Activated CD4-positive, alpha-beta memory T cell treated with anti-CD3 and anti-CD28 coated beads for 36 hours (primary cell): ENCODE measurements around the gene GABRG3. TPM values are rescaled to one million over a fixed set of nuclear protein-coding genes. Genes with fewer than 3 reads are reported as not detected.

ENCODE experiments used
- CTCF ChIA-PET: fragments of 350-600 bp; sonication (Branson Sonifier 250); formaldehyde crosslinking; loops from one replicate; lab custom pipeline; 2021; ENCODE audit warnings: antibody characterized with exemption, inconsistent platforms; lab: Charles Lee
- POLR2A ChIA-PET: fragments of 350-600 bp; sonication (Branson Sonifier 250); formaldehyde crosslinking; loops from one replicate; lab custom pipeline; 2021; ENCODE audit warnings: antibody characterized with exemption; lab: Charles Lee
- DNase-seq: peaks from one replicate; pipeline ENCODE4 v3.0.0-alpha.2; 2020
- H3K27ac Mint-ChIP-seq: one replicate; pipeline ENCODE4 v1.8.0; 2021; ENCODE audit warnings: mixed read lengths
- H3K27me3 Mint-ChIP-seq: one replicate; pipeline ENCODE4 v1.8.0; 2021; ENCODE audit warnings: mixed read lengths
- H3K36me3 Mint-ChIP-seq: one replicate; pipeline ENCODE4 v1.8.0; 2021; ENCODE audit warnings: mixed read lengths
- H3K4me1 Mint-ChIP-seq: one replicate; pipeline ENCODE4 v1.8.0; 2021; ENCODE audit warnings: low read depth, mixed read lengths
- H3K4me3 Mint-ChIP-seq: one replicate; pipeline ENCODE4 v1.8.0; 2021; ENCODE audit warnings: mild to moderate bottlenecking, mixed read lengths
- H3K9me3 Mint-ChIP-seq: one replicate; pipeline ENCODE4 v1.8.0; 2021; ENCODE audit warnings: mixed read lengths
- intact Hi-C: fragments of 100-400 bp; cut with micrococcal nuclease; formaldehyde crosslinking; loops from one replicate; pipeline ENCODE4 v1.15.1; 2023
- total RNA-seq, 2 experiments: library from RNA; stranded (reverse); gene quantifications; one replicate each; pipeline ENCODE4 v1.2.3, GENCODE V29; 2021

GABRG3 gene
- total RNA-seq, 2 experiments from 2014 or later: not detected

DNA sequence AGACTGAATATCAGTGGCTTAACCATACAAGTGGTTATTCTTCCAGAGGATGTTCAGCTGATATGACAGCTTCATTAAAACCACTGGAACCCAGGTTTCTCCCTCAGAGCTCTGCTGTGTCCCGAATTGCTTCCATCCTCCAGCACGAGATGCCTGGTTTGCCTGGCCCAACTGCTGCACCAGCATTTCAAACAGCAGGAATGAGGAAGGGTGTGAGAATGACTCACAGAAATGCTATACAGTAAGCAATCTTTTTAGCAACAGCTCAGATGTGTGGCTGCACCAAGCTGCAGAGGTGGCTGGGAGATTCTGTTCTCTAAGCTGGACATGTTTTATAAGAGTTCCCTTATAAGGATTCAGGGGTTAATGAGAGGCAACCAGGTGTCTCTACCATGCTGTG, 271.0 kb downstream of the GABRG3 start:
- peaks cover 6% of the 10 kb centered on the region for H3K9me3 Mint-ChIP-seq
- no peaks in the 10 kb centered on the region for H3K27me3 Mint-ChIP-seq
- CTCF ChIA-PET: no interaction called here
- no peaks in the 10 kb centered on the region for H3K4me1 Mint-ChIP-seq
- POLR2A ChIA-PET: no interaction called here
- H3K4me3 Mint-ChIP-seq: no peak overlapping the region
- intact Hi-C loops: no loop called here
- H3K27ac Mint-ChIP-seq: no peak overlapping the region
- DNase-seq: no peak
- H3K36me3 Mint-ChIP-seq: no peaks in the 10 kb centered on the region

DNA sequence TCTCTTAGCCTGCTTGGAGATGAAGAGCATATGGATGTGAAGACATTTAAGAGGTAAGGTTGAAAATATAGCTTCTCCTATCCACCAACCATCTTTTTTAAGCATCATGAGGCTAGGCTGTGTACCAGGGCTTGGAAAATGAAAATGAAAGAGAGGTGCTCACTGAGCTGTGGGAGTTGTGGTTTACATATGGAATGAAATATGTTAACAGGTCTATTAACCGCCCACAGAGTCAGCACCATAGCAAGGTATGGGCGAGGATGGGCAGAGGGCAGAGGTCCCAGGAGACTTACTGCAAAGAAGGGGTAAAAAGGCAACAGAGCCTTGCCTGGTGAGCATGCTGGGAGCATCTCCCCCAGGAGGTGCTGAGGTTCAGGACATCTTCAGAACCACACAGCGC, 273.1 kb downstream of the GABRG3 start:
- H3K36me3 Mint-ChIP-seq: no peaks in the 10 kb centered on the region
- no peak overlapping the region for H3K4me3 Mint-ChIP-seq
- peaks cover 6% of the 10 kb centered on the region for H3K9me3 Mint-ChIP-seq
- intact Hi-C loops: no loop called here
- no peak for DNase-seq
- POLR2A ChIA-PET: no interaction called here
- CTCF ChIA-PET: no interaction called here
- H3K27ac Mint-ChIP-seq: no peak overlapping the region
- H3K4me1 Mint-ChIP-seq: no peaks in the 10 kb centered on the region
- H3K27me3 Mint-ChIP-seq: no peaks in the 10 kb centered on the region

DNA sequence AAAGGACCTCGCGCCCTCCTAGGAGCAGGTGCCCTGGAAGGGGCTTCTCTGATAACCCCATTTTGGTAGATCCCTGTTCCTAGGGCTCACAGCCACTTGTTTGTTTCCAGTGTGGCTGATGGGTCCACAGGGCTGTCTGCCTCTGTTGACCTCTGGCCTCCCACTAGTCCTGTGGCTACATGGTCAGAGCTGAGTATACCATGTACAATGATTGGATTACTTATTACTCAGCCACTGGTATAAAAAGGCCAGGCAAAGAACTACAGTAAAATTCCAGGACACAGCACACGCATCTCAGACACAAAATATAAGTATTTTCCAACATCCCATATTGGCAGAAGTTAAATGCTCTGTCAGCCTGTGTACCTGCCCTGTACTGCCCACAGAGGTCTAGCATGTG, 277.3 kb downstream of the GABRG3 start:
- H3K36me3 Mint-ChIP-seq: no peaks in the 10 kb centered on the region
- ChIA-PET POLR2A (no interaction called here), CTCF (no interaction called here)
- H3K9me3 Mint-ChIP-seq: peaks cover 4% of the 10 kb centered on the region
- intact Hi-C loops: no loop called here
- H3K27me3 Mint-ChIP-seq: no peaks in the 10 kb centered on the region
- no peak overlapping the region for H3K4me3 Mint-ChIP-seq
- no peaks in the 10 kb centered on the region for H3K4me1 Mint-ChIP-seq
- H3K27ac Mint-ChIP-seq: no peak overlapping the region
- no peak for DNase-seq

DNA sequence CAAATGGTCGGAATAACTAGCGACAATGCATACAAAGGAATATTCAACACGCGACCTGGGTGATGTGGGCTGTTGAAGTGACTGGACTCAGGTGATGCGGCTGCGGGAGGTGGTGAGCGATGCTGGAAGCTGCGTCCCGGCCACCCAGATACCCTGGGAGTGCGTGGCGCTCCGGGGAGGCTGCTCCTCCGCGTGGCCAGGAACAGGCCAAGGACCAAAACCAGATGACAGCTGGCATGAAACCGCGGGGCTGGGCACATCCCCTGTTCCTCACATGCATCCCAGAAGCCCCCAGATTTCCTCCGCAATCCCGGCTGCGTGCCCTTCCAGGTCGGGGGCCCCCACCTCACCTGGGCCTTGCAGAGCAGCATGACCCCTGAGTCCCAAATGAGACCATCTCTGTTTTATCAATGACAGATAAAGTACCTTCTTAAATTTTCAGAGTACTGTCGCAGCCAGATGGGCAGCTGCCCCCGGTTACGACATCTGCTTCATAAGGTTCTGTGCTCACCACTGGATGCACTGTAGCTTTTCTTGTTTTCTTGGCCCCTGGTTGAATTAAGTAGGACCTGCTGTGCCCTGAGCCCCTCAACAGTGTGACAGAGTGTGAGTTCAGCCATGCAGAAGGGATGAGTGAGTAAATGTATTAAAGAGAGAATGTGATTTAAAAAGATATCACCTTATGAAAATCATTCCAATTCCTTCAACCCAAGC, 278.2 kb downstream of the GABRG3 start:
- DNase-seq: no peak
- intact Hi-C loops: no loop called here
- ChIA-PET POLR2A (no interaction called here), CTCF (no interaction called here)
- Mint-ChIP-seq H3K4me1 (no peaks in the 10 kb centered on the region), H3K9me3 (peaks cover 2% of the 10 kb centered on the region), H3K36me3 (no peaks in the 10 kb centered on the region), H3K27me3 (no peaks in the 10 kb centered on the region), H3K27ac (no peak overlapping the region), H3K4me3 (no peak overlapping the region)

DNA sequence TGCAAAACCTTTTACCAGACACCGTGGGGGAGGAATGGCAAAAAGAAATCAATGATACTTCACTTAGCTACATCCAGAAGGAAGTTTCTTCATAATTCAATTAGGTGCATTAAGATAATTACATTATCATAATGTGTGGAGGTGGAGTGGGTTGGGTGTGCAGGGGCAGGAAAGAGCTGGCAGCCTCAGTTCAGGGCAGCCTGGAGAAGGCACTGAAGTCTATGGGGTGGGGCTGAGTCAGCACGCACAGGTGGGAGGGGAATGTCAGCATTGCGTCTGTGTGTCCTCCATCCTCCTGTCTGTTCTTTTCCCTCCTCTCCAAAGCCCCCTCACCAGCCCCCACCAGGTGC, 278.8 kb downstream of the GABRG3 start:
- peaks cover 2% of the 10 kb centered on the region for H3K9me3 Mint-ChIP-seq
- H3K36me3 Mint-ChIP-seq: no peaks in the 10 kb centered on the region
- H3K4me3 Mint-ChIP-seq: no peak overlapping the region
- no peak overlapping the region for H3K27ac Mint-ChIP-seq
- no peak for DNase-seq
- no peaks in the 10 kb centered on the region for H3K27me3 Mint-ChIP-seq
- intact Hi-C loops: no loop called here
- ChIA-PET CTCF (no interaction called here), POLR2A (no interaction called here)
- no peaks in the 10 kb centered on the region for H3K4me1 Mint-ChIP-seq

DNA sequence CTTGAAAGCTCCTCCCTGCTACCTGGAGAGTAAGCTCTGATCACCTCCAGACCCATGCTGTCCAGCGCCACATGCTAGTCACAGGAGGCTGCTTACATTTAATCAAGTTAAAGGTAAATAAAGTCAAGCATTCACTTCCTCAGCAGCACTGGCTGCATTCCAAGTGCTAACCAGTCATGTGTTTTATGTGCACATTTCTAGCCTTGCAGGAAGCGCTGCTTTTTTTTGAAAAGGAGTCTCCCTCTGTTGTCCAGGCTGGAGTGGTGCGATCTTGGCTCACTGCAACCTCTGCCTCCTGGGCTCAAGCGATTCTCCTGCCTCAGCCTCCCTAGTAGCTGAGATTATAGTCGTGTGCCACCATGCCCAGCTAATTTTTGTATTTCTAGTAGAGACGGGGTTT, 279.2 kb downstream of the GABRG3 start:
- Mint-ChIP-seq H3K9me3 (peaks cover 2% of the 10 kb centered on the region), H3K27ac (no peak overlapping the region), H3K4me1 (no peaks in the 10 kb centered on the region), H3K36me3 (no peaks in the 10 kb centered on the region), H3K4me3 (no peak overlapping the region), H3K27me3 (no peaks in the 10 kb centered on the region)
- POLR2A ChIA-PET: no interaction called here
- DNase-seq: no peak
- CTCF ChIA-PET: no interaction called here
- intact Hi-C loops: no loop called here

DNA sequence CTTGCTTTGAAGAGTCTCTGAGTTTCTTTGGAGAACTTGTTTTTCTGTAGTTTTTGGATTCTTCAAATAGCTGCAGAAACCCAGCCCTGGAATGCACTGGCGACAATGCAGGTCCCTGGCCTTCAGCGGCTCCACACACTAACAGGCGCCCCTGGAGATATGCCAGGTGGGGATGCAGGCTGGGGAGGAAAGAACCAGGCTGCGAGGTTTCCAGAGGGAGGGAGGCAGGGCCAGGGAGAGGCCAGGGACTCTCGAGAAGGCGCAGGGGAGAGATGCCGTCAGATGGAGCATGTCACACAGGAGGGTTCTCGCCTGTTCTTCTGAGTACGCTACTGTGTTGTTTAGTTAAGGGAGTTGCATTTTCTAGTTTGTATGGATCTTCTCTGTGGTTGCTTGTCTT, 283.1 kb downstream of the GABRG3 start:
- no peak for DNase-seq
- Mint-ChIP-seq H3K27me3 (no peaks in the 10 kb centered on the region), H3K36me3 (no peaks in the 10 kb centered on the region), H3K9me3 (peaks cover 5% of the 10 kb centered on the region), H3K27ac (no peak overlapping the region), H3K4me3 (no peak overlapping the region), H3K4me1 (no peaks in the 10 kb centered on the region)
- CTCF ChIA-PET: no interaction called here
- intact Hi-C loops: no loop called here
- POLR2A ChIA-PET: no interaction called here

DNA sequence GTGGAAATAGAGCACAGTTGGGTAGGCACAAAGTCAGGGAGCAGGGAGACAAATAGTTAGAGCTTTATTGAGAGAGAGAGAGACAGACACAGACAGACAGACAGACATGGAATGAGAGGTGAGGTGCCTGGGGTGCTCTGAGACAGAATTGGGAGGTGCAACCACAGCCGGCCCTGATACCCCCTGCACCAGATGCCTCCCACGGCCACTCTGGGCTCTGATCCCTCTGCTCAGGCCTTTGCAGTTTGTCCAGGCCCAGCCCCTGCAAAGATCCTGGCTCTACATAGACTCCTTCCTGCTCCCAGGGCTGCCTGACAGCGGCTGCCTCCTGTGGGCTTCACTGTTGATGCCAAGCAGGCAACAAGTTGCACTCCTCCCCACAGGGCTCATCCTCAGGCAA, 283.8 kb downstream of the GABRG3 start:
- Mint-ChIP-seq H3K27ac (no peak overlapping the region), H3K4me1 (no peaks in the 10 kb centered on the region), H3K4me3 (no peak overlapping the region), H3K27me3 (no peaks in the 10 kb centered on the region), H3K36me3 (no peaks in the 10 kb centered on the region), H3K9me3 (peaks cover 5% of the 10 kb centered on the region)
- intact Hi-C loops: no loop called here
- ChIA-PET CTCF (no interaction called here), POLR2A (no interaction called here)
- no peak for DNase-seq

DNA sequence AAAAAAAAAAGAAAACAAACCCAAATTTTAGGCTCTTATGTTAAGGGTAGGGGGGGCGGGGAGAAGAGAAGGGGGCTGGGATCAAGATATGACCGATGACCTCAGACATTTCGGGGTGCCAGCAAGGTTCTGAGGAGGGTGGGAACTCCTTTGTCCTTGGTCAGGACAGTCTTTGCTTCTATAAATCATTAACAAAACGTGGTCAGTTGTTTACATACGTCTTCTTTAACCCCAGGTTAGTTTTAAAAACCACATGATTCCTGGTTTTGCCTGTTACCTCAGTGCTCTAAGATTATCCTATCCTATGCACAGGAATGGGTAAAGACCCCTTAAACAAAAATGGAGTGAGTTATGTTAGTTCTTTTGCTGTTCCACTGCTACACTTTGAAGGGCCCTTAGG, 285.5 kb downstream of the GABRG3 start:
- Mint-ChIP-seq H3K36me3 (no peaks in the 10 kb centered on the region), H3K27ac (no peak overlapping the region), H3K27me3 (no peaks in the 10 kb centered on the region), H3K9me3 (peaks cover 5% of the 10 kb centered on the region), H3K4me1 (no peaks in the 10 kb centered on the region), H3K4me3 (no peak overlapping the region)
- ChIA-PET POLR2A (no interaction called here), CTCF (no interaction called here)
- intact Hi-C loops: no loop called here
- DNase-seq: no peak

DNA sequence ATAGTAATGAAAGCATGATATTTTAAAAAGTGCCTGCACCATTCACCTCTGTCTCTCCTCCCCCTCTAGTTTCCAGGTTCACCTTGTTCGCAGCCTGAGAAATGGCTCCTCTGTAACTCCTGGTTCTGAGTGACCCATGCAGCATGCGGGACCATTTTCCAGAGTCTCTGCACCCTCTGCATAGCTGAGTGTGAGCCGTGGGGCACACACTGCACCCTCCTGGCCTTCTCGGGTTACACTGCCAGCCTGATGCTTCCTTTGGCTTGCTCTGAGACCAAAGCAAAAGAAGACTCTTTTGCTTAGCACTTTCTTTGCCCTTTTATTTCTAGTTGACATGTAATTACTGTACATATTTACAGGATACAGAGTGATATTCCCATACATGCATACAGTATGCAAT, 287.3 kb downstream of the GABRG3 start:
- Mint-ChIP-seq H3K27me3 (no peaks in the 10 kb centered on the region), H3K27ac (no peak overlapping the region), H3K4me3 (no peak overlapping the region), H3K9me3 (peaks cover 5% of the 10 kb centered on the region), H3K4me1 (no peaks in the 10 kb centered on the region), H3K36me3 (no peaks in the 10 kb centered on the region)
- intact Hi-C loops: no loop called here
- DNase-seq: no peak
- ChIA-PET CTCF (no interaction called here), POLR2A (no interaction called here)

DNA sequence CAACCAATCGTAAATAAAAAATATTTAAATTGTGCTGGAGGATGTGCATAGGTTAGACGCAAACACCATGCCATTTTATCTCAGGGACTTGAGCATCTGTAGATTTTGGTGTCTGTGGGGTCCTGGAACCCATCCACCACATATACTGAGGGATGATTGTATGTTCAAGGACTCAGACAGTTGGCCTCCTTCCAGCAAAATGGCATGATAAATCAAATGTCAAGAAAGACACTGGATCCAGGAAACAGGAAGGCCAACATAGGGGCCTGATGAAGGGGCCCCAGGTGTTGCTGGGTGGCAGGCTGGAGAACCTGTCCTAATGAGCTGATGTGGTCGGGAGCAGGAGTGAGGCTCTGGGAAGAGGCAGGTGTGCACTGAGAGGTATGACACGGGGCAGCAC, 289.5 kb downstream of the GABRG3 start:
- POLR2A ChIA-PET: no interaction called here
- peaks cover 5% of the 10 kb centered on the region for H3K9me3 Mint-ChIP-seq
- H3K27ac Mint-ChIP-seq: no peak overlapping the region
- CTCF ChIA-PET: no interaction called here
- no peaks in the 10 kb centered on the region for H3K36me3 Mint-ChIP-seq
- H3K4me1 Mint-ChIP-seq: no peaks in the 10 kb centered on the region
- no peak overlapping the region for H3K4me3 Mint-ChIP-seq
- no peaks in the 10 kb centered on the region for H3K27me3 Mint-ChIP-seq
- intact Hi-C loops: no loop called here
- DNase-seq: no peak

DNA sequence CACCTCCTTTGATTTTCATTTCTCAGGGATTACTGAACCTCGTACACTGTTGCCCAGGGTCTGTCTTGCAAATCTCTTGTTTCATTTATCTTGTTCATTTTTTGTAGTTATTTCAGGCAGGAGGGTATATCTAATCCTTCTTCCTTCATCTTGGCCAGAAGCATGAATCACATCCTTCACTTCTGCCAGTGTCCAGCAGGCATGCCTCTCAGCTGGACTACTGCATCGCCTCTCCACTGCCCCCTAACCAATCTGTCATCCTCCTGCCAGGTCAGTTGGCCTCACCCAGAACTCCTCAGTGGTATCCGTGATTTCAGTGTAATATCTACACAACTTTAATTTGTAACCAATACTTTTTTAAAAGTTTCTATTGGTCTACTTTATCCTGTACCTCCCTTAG, 297.9 kb downstream of the GABRG3 start:
- CTCF ChIA-PET: no interaction called here
- Mint-ChIP-seq H3K4me1 (no peaks in the 10 kb centered on the region), H3K27ac (no peak overlapping the region), H3K36me3 (no peaks in the 10 kb centered on the region), H3K27me3 (no peaks in the 10 kb centered on the region), H3K9me3 (peaks cover 19% of the 10 kb centered on the region), H3K4me3 (no peak overlapping the region)
- POLR2A ChIA-PET: no interaction called here
- intact Hi-C loops: no loop called here
- no peak for DNase-seq

DNA sequence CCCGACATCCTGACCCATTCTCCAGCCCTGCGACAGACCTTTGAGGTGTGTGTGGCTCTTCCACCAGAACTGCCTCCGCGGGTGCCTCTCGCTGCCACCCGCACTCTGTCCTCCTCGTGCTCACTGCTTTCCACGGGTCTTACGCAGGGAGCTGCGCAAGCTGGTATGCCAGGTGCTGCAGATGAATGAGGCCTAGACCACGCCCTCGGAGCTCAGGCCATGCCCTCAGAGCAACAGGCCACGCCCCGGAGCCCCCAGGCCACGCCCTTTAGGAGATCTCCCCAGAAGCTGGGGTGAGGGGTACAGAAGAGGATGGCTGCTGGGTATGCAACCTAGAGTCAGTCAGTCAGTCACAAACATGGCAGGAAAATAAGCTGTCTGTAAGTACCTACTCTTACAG, 300.3 kb downstream of the GABRG3 start:
- POLR2A ChIA-PET: no interaction called here
- H3K36me3 Mint-ChIP-seq: no peaks in the 10 kb centered on the region
- intact Hi-C loops: no loop called here

More for the DNA sequence above, 300.3 kb downstream of the GABRG3 start:
- Mint-ChIP-seq H3K27ac (no peak overlapping the region), H3K4me3 (no peak overlapping the region), H3K27me3 (no peaks in the 10 kb centered on the region), H3K9me3 (peaks cover 20% of the 10 kb centered on the region), H3K4me1 (no peaks in the 10 kb centered on the region)
- DNase-seq: no peak
- CTCF ChIA-PET: no interaction called here
